Activated T-helper 1 cell treated with Interleukin-2 at 50 U/mL for 16 hours (primary cell): ENCODE results near the gene SSR1.
"Not testable (repeated sequence)": the region's sequence is repeated elsewhere in the genome, so short reads cannot be mapped to it uniquely, and the experiment has no call there.

ENCODE experiments used
- DNase-seq: peaks from one replicate; pipeline ENCODE4 v3.0.0-alpha.2; 2020; ENCODE audit warnings: low read depth

SSR1 gene

GRCh38 chr6:7312616-7313504, at the start of gene SSR1:
TSS of gene SSR1 (minus strand) at chr6:7313199. CDS start at chr6:7313120, 79 bp downstream.
- DNase-seq: peak; percentile 87

GRCh38 chr6:7351916-7352315, 38.9 kb upstream of the SSR1 start:
- not testable (repeated sequence) for DNase-seq

- not testable (repeated sequence) for DNase-seq
Observed at GRCh38 chr6:7350591-7350990, 37.6 kb upstream of the SSR1 start.

GRCh38 chr6:7347551-7347997, 34.6 kb upstream of the SSR1 start:
- not testable (repeated sequence) for DNase-seq

GRCh38 chr6:7344773-7345450, 31.9 kb upstream of the SSR1 start:
- not testable (repeated sequence) for DNase-seq

- no peak for DNase-seq
Observed at GRCh38 chr6:7343546-7344475, 30.8 kb upstream of the SSR1 start.

- no peak for DNase-seq
Observed at GRCh38 chr6:7341989-7342742, 29.2 kb upstream of the SSR1 start.

GRCh38 chr6:7341271-7341670, 28.3 kb upstream of the SSR1 start:
- no peak for DNase-seq

GRCh38 chr6:7339007-7339732, 26.2 kb upstream of the SSR1 start:
- not testable (repeated sequence) for DNase-seq

GRCh38 chr6:7338031-7338430, 25.0 kb upstream of the SSR1 start:
- DNase-seq: no peak

GRCh38 chr6:7335519-7335918, 22.5 kb upstream of the SSR1 start:
- DNase-seq: no peak

- DNase-seq: no peak
Observed at GRCh38 chr6:7334685-7335084, 21.7 kb upstream of the SSR1 start.

- DNase-seq: no peak
Observed at GRCh38 chr6:7332090-7332745, 19.2 kb upstream of the SSR1 start.

- DNase-seq: no peak
Observed at GRCh38 chr6:7331452-7331851, 18.5 kb upstream of the SSR1 start.

- no peak for DNase-seq
Observed at GRCh38 chr6:7328243-7328642, 15.2 kb upstream of the SSR1 start.

GRCh38 chr6:7325750-7326149, 12.8 kb upstream of the SSR1 start:
- DNase-seq: no peak

- DNase-seq: no peak
Observed at GRCh38 chr6:7324520-7324919, 11.5 kb upstream of the SSR1 start.

- no peak for DNase-seq
Observed at GRCh38 chr6:7323074-7323473, 10.1 kb upstream of the SSR1 start.

- DNase-seq: not testable (repeated sequence)
Observed at GRCh38 chr6:7321866-7322265, 8.9 kb upstream of the SSR1 start.

GRCh38 chr6:7319406-7319805, 6.4 kb upstream of the SSR1 start:
- not testable (repeated sequence) for DNase-seq
